GM12878 (cell line): ENCODE measurements around the gene AOC3.
"Not testable (repeated sequence)": the region's sequence is repeated elsewhere in the genome, so short reads cannot be mapped to it uniquely, and the experiment has no call there.

Experiments used
- POLR2A ChIP-seq: IDR thresholded peaks from 2 replicates; pipeline ENCODE4 v1.6.1; 2011; ENCODE audit warnings: low read depth, mild to moderate bottlenecking, low read length
- TF ChIP-seq, protein P1 (sequence below), 3 experiments: IDR thresholded peaks in 2 of 3; conservative IDR thresholded peaks in 1 of 3; 2 replicates each; pipeline ENCODE4 v1.5.1; 2011; ENCODE audit warnings: low read depth in 3 of 3, low read length in 3 of 3, mild to moderate bottlenecking in 3 of 3, control low read depth in 2 of 3, moderate library complexity in 2 of 3, inconsistent platforms in 1 of 3, mixed read lengths in 1 of 3; ENCODE audit not compliant: control insufficient read depth in 2 of 3, insufficient read depth in 1 of 3; ENCODE audit errors: extremely low read depth in 1 of 3
- TF ChIP-seq, protein P2 (sequence below): IDR thresholded peaks from 2 replicates; pipeline ENCODE4 v1.6.1; 2011; ENCODE audit warnings: low read depth, low read length, improper control_type of control experiment, borderline replicate concordance

DNA sequence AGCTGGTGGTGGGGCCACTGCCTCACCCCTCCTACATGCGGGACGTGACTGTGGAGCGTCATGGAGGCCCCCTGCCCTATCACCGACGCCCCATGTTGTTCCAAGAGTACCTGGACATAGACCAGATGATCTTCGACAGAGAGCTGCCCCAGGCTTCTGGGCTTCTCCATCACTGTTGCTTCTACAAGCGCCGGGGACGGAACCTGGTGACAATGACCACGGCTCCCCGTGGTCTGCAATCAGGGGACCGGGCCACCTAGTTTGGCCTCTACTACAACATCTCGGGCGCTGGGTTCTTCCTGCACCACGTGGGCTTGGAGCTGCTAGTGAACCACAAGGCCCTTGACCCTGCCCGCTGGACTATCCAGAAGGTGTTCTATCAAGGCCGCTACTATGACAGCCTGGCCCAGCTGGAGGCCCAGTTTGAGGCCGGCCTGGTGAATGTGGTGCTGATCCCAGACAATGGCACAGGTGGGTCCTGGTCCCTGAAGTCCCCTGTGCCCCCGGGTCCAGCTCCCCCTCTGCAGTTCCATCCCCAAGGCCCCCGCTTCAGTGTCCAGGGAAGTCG lies 16.8 kb downstream of the AOC3 start:
- TF ChIP-seq, protein P1, sequence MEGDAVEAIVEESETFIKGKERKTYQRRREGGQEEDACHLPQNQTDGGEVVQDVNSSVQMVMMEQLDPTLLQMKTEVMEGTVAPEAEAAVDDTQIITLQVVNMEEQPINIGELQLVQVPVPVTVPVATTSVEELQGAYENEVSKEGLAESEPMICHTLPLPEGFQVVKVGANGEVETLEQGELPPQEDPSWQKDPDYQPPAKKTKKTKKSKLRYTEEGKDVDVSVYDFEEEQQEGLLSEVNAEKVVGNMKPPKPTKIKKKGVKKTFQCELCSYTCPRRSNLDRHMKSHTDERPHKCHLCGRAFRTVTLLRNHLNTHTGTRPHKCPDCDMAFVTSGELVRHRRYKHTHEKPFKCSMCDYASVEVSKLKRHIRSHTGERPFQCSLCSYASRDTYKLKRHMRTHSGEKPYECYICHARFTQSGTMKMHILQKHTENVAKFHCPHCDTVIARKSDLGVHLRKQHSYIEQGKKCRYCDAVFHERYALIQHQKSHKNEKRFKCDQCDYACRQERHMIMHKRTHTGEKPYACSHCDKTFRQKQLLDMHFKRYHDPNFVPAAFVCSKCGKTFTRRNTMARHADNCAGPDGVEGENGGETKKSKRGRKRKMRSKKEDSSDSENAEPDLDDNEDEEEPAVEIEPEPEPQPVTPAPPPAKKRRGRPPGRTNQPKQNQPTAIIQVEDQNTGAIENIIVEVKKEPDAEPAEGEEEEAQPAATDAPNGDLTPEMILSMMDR (IDR thresholded peaks at IDR 0.05 in 2 of 3, conservative IDR thresholded peaks at IDR 0.05 in 1 of 3; ENCODE audit: control insufficient read depth in 2 of 3, extremely low read depth in 1 of 3, insufficient read depth in 1 of 3, low read depth in 3 of 3, low read length in 3 of 3): not testable (repeated sequence)
- not testable (repeated sequence) for TF ChIP-seq POLR2A
- TF ChIP-seq, protein P2, sequence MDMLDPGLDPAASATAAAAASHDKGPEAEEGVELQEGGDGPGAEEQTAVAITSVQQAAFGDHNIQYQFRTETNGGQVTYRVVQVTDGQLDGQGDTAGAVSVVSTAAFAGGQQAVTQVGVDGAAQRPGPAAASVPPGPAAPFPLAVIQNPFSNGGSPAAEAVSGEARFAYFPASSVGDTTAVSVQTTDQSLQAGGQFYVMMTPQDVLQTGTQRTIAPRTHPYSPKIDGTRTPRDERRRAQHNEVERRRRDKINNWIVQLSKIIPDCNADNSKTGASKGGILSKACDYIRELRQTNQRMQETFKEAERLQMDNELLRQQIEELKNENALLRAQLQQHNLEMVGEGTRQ: not testable (repeated sequence)
